OCI-LY3 (cell line): ENCODE results near the gene CES3.

Experiments used
- CTCF ChIP-seq: fragments of 200-600, 300-600 bp; sonication (generic); IDR thresholded peaks from 2 replicates; pipeline ENCODE4 v1.5.1; 2014; ENCODE audit warnings: antibody characterized with exemption, low read length, low read depth
- EZH2phosphoT487 ChIP-seq: fragments of 200-600 bp; shearing (Covaris generic); IDR thresholded peaks from 2 replicates; pipeline ENCODE4 v1.6.1; 2018; ENCODE audit warnings: antibody characterized with exemption, mixed run types, low read depth

DNA sequence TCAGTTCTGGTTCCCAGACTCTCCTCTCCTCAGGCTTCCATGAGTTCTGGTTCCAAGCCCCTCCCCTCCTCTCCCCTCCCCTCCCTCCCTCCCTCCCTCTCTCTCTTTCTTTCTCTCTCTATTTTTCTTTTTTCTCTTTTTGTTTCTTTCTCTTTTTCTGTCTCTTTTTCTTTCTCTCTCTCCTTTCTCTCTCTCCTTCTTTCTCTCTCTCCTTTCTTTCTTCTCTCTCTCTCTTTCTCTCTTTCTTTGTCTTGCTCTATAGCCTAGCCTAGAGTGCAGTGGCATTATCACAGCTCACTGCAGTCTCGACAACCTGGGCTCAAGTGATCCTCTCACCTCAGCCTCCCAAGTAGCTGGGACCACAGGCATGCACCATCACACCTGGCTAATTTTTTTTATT is 796 bp upstream of the CES3 start:
- no peak for TF ChIP-seq CTCF
- TF ChIP-seq EZH2phosphoT487, result no peak
